ENCODE data around the gene TOMM20.

Gene TOMM20

DNA sequence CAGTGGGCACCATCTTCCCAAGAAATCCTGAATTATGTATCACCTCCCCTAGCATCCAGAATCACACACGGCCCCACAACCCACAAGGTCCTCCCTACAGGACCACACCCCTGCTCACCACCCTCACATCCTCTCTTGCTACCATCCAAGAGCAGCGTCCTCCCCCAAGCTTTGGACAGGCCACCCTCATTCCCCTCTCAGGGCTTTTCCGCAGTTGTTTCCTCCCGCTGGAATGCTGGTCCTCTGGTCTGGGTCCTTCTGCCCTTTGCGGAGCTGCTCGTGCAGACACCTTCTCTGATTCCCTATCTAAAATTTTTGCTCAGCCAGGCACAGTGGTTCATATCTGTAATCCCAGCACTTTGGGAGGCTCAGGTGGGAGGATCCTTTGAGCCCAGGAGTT is 56.5 kb downstream of the TOMM20 start:
- Histone ChIP-seq H2AFZ (ENCODE audit: low read depth, low read length) (no peak overlapping the region), H3K27me3 (ENCODE audit: insufficient read depth, low read length) (no peaks in the 10 kb centered on the region), H3K4me1 (ENCODE audit: insufficient read depth, low read length) (peaks cover 23% of the 10 kb centered on the region), H3K36me3 (ENCODE audit: insufficient read depth, low read length) (no peaks in the 10 kb centered on the region), H3K9me3 (ENCODE audit: low read length) (no peaks in the 10 kb centered on the region), H3K4me3 (ENCODE audit: low read length) (no peak overlapping the region)

DNA sequence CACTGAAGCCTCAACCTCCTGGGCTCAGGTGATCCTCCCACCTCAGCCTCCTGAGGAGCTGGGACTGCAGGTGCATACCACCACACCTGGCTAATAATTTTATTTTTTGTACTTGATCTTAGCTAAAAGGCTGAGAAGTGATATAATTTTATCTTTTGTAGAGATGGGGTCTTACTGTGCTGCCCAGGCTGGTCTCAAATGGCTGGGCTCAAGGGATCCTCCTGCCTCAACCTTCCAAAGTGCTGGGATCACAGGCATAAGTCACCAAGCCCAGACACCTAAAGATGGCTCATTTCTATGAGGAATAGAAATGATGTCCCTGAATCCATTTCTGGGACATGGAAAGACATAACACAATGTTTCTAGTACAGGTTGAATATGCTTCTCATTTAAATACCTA is 57.8 kb downstream of the TOMM20 start:
- Histone ChIP-seq H3K4me1 (ENCODE audit: insufficient read depth, low read length) (peaks cover 23% of the 10 kb centered on the region), H3K36me3 (ENCODE audit: insufficient read depth, low read length) (no peaks in the 10 kb centered on the region), H2AFZ (ENCODE audit: low read depth, low read length) (no peak overlapping the region)

DNA sequence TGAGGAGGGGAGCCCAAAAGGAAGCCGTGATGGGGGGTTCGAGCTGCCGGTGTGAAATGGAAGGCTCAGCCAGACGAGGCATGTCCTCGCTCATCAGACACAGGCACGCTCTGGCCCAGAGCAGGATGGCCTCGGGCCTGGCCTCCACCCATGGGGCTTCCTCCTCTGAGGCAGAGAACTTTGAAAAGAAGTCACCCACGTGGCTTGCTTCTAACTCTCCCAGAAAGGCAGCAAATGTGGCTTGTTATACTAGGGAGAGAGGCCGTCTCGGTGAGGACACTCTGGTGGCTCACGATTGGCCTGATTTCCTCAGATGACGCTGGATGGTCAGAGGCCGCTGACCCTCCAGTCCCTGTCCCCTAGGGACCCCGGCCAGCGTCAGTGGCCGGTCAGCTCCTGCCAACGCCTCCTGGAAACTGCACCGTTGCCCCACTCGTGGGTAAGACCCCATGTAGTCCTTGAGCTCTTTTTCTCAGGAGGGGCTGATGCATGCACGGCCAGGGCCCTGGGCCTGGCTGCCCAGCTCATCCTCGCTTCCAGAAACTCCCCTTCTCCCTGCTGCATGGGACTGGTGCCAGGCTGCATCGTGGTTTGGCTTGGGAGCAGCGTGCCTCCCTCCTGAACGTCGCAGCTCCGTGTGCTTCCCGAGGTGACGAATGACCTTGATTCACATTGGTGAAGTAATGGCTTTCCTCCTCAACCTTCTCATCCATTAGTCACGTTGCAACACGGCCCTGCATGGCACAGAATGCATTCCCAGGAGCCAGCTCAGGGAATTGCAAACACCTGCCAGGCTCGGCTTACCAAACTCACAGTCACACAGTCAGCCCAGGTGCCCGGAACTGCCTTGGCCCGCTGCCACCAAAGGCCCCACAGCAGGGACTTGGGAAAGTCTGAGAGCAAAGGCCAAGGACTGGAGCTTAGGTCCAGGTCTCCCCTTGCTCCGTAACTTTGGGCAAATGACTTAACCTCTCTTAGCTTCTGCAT is 58.8 kb downstream of the TOMM20 start:
- no peaks in the 10 kb centered on the region for H3K9me3 ChIP-seq (ENCODE audit: low read length)
- no peaks in the 10 kb centered on the region for H3K36me3 ChIP-seq (ENCODE audit: insufficient read depth, low read length)
- no peak overlapping the region for H3K4me3 ChIP-seq (ENCODE audit: low read length)
- H2AFZ ChIP-seq (ENCODE audit: low read depth, low read length), result no peak overlapping the region
- no peaks in the 10 kb centered on the region for H3K27me3 ChIP-seq (ENCODE audit: insufficient read depth, low read length)
- H3K4me1 ChIP-seq (ENCODE audit: insufficient read depth, low read length), result peaks cover 18% of the 10 kb centered on the region

More for the DNA sequence above, 57.8 kb downstream of the TOMM20 start:
- H3K9me3 ChIP-seq (ENCODE audit: low read length), result no peaks in the 10 kb centered on the region
- no peaks in the 10 kb centered on the region for H3K27me3 ChIP-seq (ENCODE audit: insufficient read depth, low read length)
- no peak overlapping the region for H3K4me3 ChIP-seq (ENCODE audit: low read length)

DNA sequence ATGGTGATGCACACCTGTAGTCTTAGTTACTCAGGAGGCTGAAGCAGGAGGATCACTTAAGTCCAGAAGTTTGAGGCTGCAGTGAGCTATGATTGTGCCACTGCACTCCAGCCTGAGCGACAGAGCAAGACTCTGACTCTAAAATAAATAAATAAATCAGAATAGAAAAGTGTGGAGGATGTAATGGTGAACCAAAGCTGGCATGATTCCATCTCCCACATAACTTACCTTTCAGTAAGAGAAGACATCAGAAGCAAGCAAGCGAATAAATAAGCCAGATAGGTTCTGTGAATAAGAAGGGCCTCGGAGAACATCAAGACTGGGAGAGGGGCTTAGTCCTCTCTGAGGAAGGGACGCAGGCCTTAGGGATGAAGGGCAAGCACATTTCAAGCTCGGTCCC is 59.5 kb downstream of the TOMM20 start:
- no peak overlapping the region for H3K4me3 ChIP-seq (ENCODE audit: low read length)
- no peaks in the 10 kb centered on the region for H3K9me3 ChIP-seq (ENCODE audit: low read length)
- no peaks in the 10 kb centered on the region for H3K36me3 ChIP-seq (ENCODE audit: insufficient read depth, low read length)
- no peak overlapping the region for H2AFZ ChIP-seq (ENCODE audit: low read depth, low read length)
- H3K4me1 ChIP-seq (ENCODE audit: insufficient read depth, low read length), result peaks cover 11% of the 10 kb centered on the region
- no peaks in the 10 kb centered on the region for H3K27me3 ChIP-seq (ENCODE audit: insufficient read depth, low read length)

DNA sequence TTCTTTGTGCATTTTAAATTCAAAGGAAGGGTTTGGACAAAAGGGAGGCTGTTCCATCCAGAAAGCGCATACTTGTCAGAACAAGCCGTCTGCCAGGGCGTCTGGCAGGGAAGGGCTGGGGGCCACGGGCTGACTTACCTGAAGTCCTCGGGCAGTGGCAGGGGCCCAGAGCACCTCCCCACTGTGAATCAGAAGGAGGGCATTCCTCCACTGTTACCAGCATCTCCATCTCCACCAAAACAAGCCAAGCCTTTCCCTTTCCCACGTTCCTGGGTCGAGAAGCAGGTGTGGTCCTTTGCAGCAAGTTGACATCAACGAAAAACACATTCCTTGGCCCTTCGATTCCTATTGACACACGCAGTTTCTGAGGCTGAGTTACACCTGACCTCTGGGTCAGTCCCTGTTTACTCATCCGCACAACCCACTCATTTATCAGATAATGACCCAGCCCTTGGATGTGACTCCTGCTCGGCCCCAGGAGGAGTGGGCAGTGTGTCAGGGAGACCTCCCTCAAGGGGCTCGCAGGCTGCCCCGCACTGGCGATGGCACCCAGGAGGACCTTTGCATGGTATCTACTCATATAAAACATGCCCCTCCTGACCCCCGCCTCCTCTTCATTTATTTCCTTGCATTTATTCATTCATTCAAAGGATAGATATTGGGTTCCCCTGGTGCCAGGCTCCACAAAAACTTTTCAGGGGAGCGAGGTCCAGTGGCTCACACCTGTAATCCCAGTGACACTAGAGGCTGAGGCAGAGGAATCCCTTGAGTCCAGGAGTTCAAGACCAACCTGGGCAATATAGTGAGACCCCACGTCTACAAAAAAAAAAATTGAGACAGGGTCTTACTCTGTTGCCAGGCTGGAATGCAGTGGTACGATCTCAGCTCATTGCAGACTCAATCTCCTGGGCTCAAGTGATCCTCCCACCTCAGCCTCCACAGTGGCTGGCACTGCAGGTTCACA is 60.2 kb downstream of the TOMM20 start:
- Histone ChIP-seq H2AFZ (ENCODE audit: low read depth, low read length) (no peak overlapping the region), H3K27me3 (ENCODE audit: insufficient read depth, low read length) (no peaks in the 10 kb centered on the region), H3K36me3 (ENCODE audit: insufficient read depth, low read length) (no peaks in the 10 kb centered on the region), H3K9me3 (ENCODE audit: low read length) (no peaks in the 10 kb centered on the region), H3K4me3 (ENCODE audit: low read length) (no peak overlapping the region), H3K4me1 (ENCODE audit: insufficient read depth, low read length) (peaks cover 10% of the 10 kb centered on the region)

DNA sequence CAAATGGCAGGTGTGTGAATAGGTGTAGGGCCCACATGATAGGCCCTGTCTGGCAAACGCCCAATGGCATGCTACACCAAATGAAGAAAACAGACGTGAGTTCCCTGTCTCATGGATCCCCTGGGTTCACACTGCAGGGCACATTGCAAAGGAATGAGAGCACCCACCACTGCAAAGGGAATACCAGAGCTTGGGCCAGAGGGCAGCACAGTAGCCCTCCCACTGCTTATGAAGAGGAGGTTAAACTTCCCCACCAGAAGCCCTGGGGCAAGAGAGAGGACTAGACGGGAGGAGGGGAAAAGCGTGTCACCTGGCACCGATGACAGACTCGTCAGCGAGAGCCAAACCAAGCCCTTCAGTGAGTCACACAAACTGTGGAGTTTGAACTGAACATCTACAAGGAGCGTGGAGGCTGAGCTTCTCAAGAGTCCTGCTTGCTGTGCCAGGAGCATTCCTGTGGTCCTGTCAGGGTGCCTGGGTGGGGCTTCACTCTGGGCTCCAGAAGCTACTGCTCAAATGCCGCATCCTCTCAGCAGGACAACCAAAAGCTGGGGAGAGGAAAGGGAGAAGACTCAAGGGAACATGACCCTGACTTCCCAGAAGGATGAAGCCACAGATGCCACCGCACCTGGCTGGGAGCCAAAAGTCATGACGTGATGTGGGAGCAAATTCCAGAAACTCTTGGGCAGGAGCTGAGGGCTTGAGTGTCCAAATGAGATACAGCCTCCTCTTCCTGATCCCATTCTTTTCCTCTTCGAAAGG is 61.1 kb downstream of the TOMM20 start:
- no peaks in the 10 kb centered on the region for H3K27me3 ChIP-seq (ENCODE audit: insufficient read depth, low read length)
- H3K4me3 ChIP-seq (ENCODE audit: low read length), result no peak overlapping the region
- peaks cover 10% of the 10 kb centered on the region for H3K4me1 ChIP-seq (ENCODE audit: insufficient read depth, low read length)
- H2AFZ ChIP-seq (ENCODE audit: low read depth, low read length), result no peak overlapping the region
- no peaks in the 10 kb centered on the region for H3K9me3 ChIP-seq (ENCODE audit: low read length)
- H3K36me3 ChIP-seq (ENCODE audit: insufficient read depth, low read length), result no peaks in the 10 kb centered on the region

DNA sequence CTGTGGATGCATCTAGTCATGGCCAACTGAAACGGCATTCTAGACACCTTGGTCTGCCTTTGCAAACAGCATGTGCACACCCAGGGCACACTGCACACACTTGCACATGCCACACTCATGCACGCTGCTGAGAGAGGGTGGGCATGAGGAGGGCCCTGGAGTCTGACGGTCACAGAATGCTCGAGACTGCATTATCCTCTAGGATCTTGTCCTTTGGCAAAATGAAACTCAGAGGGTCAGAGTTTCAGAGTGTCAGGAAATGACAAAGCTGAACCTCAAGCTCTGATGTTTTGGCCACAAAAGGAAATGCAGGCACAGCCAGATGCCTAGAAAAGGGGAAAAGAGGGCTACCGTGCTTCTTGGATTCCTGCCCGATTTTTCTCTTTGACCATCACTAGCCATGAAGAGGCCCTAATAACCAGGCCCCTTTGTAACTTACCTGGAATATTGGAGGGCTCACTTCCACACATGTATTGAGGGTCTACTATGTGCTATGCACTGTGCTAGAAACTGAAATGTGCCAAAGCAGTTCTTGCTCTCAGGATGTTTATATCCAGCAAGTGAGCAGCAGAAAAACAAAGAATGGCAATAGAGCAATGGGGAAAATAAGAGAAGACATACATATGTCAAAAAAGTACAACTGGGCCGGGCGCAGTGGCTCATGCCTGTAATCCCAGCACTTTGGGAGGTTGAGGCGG is 65.4 kb downstream of the TOMM20 start:
- Histone ChIP-seq H3K27me3 (ENCODE audit: insufficient read depth, low read length) (no peaks in the 10 kb centered on the region), H3K9me3 (ENCODE audit: low read length) (no peaks in the 10 kb centered on the region), H3K36me3 (ENCODE audit: insufficient read depth, low read length) (no peaks in the 10 kb centered on the region), H3K4me3 (ENCODE audit: low read length) (no peak overlapping the region), H2AFZ (ENCODE audit: low read depth, low read length) (no peak overlapping the region), H3K4me1 (ENCODE audit: insufficient read depth, low read length) (peaks cover 18% of the 10 kb centered on the region)

DNA sequence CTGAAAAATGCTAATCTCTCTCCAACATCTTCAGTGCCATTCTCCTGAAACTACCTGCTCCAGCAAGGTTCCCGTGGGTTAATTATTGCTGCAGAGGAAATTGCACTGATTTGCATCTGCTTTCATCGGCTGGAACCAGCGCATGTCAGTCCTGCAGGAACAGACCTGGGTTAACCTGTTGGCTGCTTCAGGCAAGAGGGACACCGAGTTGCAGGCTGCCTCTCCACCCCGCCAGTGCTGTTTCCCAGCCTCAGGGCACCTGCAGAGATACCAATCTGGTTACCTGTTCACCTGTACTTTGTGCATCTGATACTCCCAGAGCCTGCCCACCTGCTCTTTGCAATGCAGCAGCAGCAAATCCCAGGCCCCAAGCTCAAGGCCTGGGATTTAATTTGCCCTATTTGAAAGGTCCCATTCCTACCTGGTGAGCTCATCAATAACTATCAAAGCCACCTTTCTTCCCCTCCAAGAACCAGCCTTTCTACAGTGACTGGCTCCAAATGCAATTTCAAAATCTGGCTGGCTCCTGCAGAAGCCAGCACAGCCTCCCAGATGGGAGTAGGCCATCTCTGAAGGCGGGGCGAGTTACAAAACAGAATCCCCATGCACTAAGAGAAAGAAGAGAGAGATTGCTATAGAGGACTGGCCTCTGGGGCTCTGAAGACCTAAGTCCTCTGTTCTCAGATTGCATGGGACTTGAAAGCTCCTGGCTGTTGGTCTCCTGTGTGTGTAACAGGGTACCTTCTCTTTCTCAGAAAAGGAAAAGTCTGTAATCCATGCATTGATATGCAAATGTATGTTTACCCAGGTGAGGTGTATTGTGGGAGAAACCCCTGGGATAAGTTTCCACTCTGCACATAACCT is 67.8 kb downstream of the TOMM20 start:
- H3K4me1 ChIP-seq (ENCODE audit: insufficient read depth, low read length), result peaks cover 12% of the 10 kb centered on the region
- no peak overlapping the region for H3K4me3 ChIP-seq (ENCODE audit: low read length)
- no peaks in the 10 kb centered on the region for H3K27me3 ChIP-seq (ENCODE audit: insufficient read depth, low read length)
- H3K36me3 ChIP-seq (ENCODE audit: insufficient read depth, low read length), result no peaks in the 10 kb centered on the region
- no peaks in the 10 kb centered on the region for H3K9me3 ChIP-seq (ENCODE audit: low read length)
- no peak overlapping the region for H2AFZ ChIP-seq (ENCODE audit: low read depth, low read length)

Data from neuron (in vitro differentiated cells).